Measurements from ENCODE around the gene SMC1A. TPM values are rescaled to one million over a fixed set of nuclear protein-coding genes. Genes with fewer than 3 reads are reported as not detected.
"Not testable (repeated sequence)": the region's sequence is repeated elsewhere in the genome, so short reads cannot be mapped to it uniquely, and the experiment has no call there.

Gene SMC1A
- total RNA-seq, 1 experiment from 2014 or later: 34.4 TPM

DNA sequence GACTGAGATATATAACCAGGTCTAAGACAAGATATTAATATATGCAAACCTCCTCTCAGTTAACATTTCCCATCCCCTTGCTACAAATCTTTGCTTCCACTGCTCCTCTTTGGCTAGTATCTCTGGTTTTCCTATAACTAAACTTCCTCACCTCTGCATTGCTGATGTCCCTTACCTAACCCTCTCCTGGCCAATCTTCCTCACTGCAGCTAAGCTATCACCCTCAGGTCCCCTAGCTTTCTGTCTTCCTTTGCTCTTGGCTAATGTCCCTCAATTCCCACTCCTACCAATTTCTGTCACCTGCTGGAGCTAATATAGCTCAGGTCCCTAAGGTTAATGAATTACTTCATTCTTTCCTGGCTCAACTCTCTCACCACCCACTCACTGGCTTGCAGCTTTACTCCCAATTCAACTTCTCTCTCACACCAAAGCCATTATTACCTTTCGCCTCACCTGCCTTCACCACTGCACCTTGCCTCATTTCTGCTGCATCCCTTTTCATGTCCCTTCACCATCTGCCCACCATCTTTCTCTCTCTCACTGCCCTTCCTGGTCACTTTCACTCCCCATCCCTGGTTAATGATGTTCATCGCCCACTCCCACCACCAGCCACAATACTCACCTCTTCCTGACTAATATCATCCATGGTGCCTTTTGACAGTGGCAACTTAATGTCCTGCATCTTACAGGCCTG, 26.7 kb downstream of the SMC1A start:
- Histone ChIP-seq H3K27me3 (replicated peaks) (no peaks in the 10 kb centered on the region), H3K27ac (no peak overlapping the region), H3K4me1 (replicated peaks) (no peaks in the 10 kb centered on the region), H3K9me3 (replicated peaks) (no peaks in the 10 kb centered on the region), H3K36me3 (peaks cover 29% of the 10 kb centered on the region), H3K4me3 (no peak overlapping the region)
- DNase-seq (ENCODE audit: low read depth in 1 of 2, low spot score in 2 of 2): no peak

DNA sequence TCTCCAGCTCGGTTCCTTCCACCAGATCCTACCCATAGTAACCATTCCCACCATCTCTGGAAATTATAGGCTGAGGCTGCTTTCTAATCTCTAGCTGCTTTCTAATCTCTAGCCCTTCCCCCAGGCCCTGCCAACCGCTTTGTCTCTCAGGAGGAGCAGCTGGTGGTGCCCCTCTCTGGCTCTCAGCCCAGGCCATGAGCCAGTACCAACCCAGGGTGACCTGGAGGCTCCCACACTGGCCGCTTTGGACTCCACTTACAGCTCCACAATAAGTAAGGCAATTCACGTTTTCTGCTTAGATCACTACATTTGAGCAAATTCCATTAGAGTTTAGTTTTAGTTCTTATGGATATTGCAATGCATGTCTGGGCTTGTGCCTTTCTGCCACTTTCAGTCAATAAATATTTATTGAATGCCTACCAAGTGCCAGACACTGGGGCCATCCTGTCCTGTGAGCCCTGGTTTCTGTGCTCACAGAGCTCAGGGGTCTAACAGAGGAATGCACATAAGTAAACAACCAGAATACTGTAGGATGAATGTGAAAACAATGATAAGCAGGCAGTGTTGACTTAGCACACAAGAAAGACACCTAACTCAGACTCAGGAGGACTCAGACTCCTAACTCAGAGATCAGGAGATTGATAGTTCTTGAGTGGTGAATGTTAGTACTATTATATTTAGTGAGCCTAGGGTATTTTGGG, 38.9 kb downstream of the SMC1A start:
- H3K4me3 ChIP-seq: no peak overlapping the region
- H3K9me3 ChIP-seq (replicated peaks): no peaks in the 10 kb centered on the region
- H3K36me3 ChIP-seq: peaks cover 43% of the 10 kb centered on the region
- no peaks in the 10 kb centered on the region for H3K4me1 ChIP-seq (replicated peaks)
- DNase-seq (ENCODE audit: low read depth in 1 of 2, low spot score in 2 of 2): no peak
- H3K27ac ChIP-seq: no peak overlapping the region
- no peaks in the 10 kb centered on the region for H3K27me3 ChIP-seq (replicated peaks)

DNA sequence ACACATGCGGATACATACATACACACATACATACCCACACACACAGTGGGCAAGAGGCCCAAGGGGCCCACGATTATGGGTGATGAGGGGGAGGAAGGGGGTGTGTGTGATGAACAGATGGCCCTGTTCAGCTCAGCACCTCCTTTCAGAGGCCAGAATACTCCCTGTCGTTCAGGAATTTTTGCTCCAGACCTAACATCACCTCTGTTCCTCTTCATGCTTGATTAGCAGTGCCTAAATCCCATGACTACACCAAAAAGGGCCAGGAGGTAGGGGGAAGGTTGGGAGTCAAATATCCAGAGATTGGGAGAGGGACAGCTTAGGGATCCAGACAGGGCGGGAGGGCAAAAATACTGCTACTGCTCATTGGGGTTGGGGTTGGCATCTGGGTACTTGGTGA, 42.7 kb downstream of the SMC1A start:
- Histone ChIP-seq H3K4me3 (no peak overlapping the region), H3K27ac (no peak overlapping the region), H3K9me3 (replicated peaks) (no peaks in the 10 kb centered on the region), H3K4me1 (replicated peaks) (no peaks in the 10 kb centered on the region), H3K36me3 (peaks cover 42% of the 10 kb centered on the region), H3K27me3 (replicated peaks) (no peaks in the 10 kb centered on the region)
- no peak for DNase-seq (ENCODE audit: low read depth in 1 of 2, low spot score in 2 of 2)

DNA sequence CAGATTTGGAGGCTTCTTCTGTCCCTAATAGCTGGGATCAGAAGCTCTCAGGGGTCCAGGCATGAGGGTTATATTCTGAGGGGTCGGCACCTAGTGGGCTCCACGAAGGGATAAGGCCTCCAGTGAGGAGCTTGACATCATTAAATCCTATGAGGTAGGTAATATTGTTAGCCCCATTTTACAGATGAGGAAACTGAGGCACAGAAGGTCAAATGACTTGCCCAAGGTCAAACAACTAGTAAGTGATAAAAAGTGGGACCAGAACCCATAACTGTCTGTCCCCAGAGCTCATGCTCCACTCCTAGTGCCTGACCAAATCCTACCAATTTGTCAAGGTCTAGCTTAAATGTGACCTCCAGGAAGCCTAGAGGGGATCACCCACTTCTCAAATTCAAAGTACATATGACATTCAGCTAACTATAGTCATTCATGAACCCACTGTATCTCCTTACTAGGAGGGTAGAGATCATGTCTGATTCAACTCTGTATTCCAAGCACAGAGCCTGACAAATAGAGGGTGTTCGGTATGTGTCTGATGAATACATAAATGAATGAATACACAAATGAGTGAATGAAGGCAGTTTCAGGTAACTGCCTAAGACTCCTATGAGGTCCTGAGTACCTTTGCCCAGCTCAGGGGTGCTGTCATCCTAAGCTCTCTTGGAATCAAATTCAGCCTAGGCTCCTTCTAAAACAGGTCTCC, 43.3 kb downstream of the SMC1A start:
- Histone ChIP-seq H3K9me3 (replicated peaks) (no peaks in the 10 kb centered on the region), H3K4me3 (no peak overlapping the region), H3K27me3 (replicated peaks) (no peaks in the 10 kb centered on the region), H3K4me1 (replicated peaks) (no peaks in the 10 kb centered on the region), H3K36me3 (peaks cover 42% of the 10 kb centered on the region), H3K27ac (no peak overlapping the region)
- DNase-seq (ENCODE audit: low read depth in 1 of 2, low spot score in 2 of 2): no peak

DNA sequence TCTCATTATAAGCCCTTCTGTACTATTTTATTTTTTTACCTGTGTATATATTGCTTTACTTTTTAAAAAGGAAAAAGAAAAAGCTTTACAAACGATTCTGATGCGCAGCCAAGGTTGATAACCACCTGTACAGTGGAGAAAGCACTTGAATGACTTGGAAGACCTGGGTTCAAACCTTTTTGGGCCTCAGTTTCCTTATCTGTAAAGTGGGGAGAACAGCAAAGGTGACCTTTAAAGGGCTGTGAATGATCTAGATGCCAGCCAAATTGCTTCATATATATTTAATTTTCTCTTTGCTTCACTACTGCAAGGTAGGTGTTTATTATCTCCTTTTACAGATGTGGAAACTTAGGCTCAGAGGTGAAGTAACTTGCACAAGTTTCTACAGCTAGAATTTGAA, 45.0 kb downstream of the SMC1A start:
- no peak for DNase-seq (ENCODE audit: low read depth in 1 of 2, low spot score in 2 of 2)
- Histone ChIP-seq H3K4me1 (replicated peaks) (no peaks in the 10 kb centered on the region), H3K36me3 (peaks cover 34% of the 10 kb centered on the region), H3K27ac (no peak overlapping the region), H3K27me3 (replicated peaks) (no peaks in the 10 kb centered on the region), H3K4me3 (no peak overlapping the region), H3K9me3 (replicated peaks) (no peaks in the 10 kb centered on the region)

GRCh38 chrX:53376888-53377287, 45.6 kb downstream of the SMC1A start:
- Histone ChIP-seq H3K36me3 (peaks cover 28% of the 10 kb centered on the region), H3K27me3 (replicated peaks) (no peaks in the 10 kb centered on the region), H3K9me3 (replicated peaks) (no peaks in the 10 kb centered on the region), H3K4me3 (no peak overlapping the region), H3K27ac (no peak overlapping the region), H3K4me1 (replicated peaks) (no peaks in the 10 kb centered on the region)
- DNase-seq (ENCODE audit: low read depth in 1 of 2, low spot score in 2 of 2): no peak

- H3K9me3 ChIP-seq (replicated peaks): no peaks in the 10 kb centered on the region
- H3K27me3 ChIP-seq (replicated peaks): no peaks in the 10 kb centered on the region
- no peak overlapping the region for H3K27ac ChIP-seq
- no peak for DNase-seq (ENCODE audit: low read depth in 1 of 2, low spot score in 2 of 2)
- H3K4me1 ChIP-seq (replicated peaks): no peaks in the 10 kb centered on the region
- H3K4me3 ChIP-seq: no peak overlapping the region
- peaks cover 16% of the 10 kb centered on the region for H3K36me3 ChIP-seq
These were observed 47.5 kb downstream of the SMC1A start for GRCh38 chrX:53374923-53375322.

- no peak for DNase-seq (ENCODE audit: low read depth in 1 of 2, low spot score in 2 of 2)
- no peaks in the 10 kb centered on the region for H3K9me3 ChIP-seq (replicated peaks)
These were observed 48.1 kb downstream of the SMC1A start for GRCh38 chrX:53374222-53374820.

DNA sequence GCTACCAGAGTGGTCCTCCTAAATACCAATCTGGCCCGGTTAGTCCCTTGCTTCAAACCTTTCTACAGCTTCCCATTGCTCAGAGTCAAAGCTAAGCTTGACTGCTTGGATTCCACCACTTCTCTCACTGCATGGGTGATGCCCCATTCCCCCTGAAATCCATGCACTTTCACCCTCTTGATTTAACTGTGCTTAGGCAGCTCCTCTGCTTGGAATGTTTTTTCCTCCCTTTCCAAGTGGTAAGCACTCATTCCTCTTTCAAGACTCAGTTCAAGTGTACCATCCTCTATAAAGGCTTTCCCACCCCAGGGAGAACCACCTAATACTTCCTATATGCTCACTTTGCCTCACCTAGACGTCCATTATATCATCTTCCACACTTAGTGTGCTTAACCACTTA, 49.1 kb downstream of the SMC1A start:
- Histone ChIP-seq H3K27ac (no peak overlapping the region), H3K9me3 (replicated peaks) (no peaks in the 10 kb centered on the region), H3K27me3 (replicated peaks) (no peaks in the 10 kb centered on the region), H3K4me3 (no peak overlapping the region), H3K4me1 (replicated peaks) (no peaks in the 10 kb centered on the region), H3K36me3 (peaks cover 3% of the 10 kb centered on the region)
- DNase-seq (ENCODE audit: low read depth in 1 of 2, low spot score in 2 of 2): no peak

More at GRCh38 chrX:53374222-53374820, 48.1 kb downstream of the SMC1A start:
- Histone ChIP-seq H3K4me1 (replicated peaks) (no peaks in the 10 kb centered on the region), H3K4me3 (no peak overlapping the region), H3K27ac (no peak overlapping the region), H3K36me3 (peaks cover 11% of the 10 kb centered on the region), H3K27me3 (replicated peaks) (no peaks in the 10 kb centered on the region)

DNA sequence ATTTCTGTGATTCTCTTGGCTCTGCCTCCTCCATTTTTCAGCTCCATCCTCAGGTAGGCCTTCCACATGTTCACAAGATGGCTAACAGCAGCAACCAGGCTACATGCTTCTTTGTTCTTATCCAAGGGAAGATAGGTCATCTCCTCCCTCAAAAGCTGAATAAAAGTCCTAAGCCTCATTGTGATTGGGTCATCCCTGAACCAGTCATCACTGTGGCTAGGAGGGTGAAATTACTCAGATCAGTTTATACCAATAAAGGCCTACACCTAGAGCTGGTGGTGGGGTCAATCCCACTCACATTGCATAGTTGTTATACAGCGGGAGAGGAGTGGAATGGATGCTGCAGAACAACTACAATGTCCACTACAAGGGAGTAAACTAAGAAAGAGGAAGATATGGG, 56.0 kb downstream of the SMC1A start:
- H3K9me3 ChIP-seq (replicated peaks); DNase-seq (ENCODE audit: low read depth in 1 of 2, low spot score in 2 of 2); H3K36me3 ChIP-seq; H3K27ac ChIP-seq; H3K27me3 ChIP-seq (replicated peaks); H3K4me3 ChIP-seq; H3K4me1 ChIP-seq (replicated peaks): not testable (repeated sequence)

- no peaks in the 10 kb centered on the region for H3K4me1 ChIP-seq (replicated peaks)
- H3K4me3 ChIP-seq: no peak overlapping the region
- no peak for DNase-seq (ENCODE audit: low read depth in 1 of 2, low spot score in 2 of 2)
- no peaks in the 10 kb centered on the region for H3K27me3 ChIP-seq (replicated peaks)
- H3K36me3 ChIP-seq: no peaks in the 10 kb centered on the region
- no peaks in the 10 kb centered on the region for H3K9me3 ChIP-seq (replicated peaks)
- H3K27ac ChIP-seq: no peak overlapping the region
These were observed 60.0 kb downstream of the SMC1A start for GRCh38 chrX:53362449-53362848.

- no peaks in the 10 kb centered on the region for H3K9me3 ChIP-seq (replicated peaks)
- H3K4me1 ChIP-seq (replicated peaks): no peaks in the 10 kb centered on the region
- DNase-seq (ENCODE audit: low read depth in 1 of 2, low spot score in 2 of 2): no peak
- H3K4me3 ChIP-seq: no peak overlapping the region
- no peaks in the 10 kb centered on the region for H3K27me3 ChIP-seq (replicated peaks)
- no peaks in the 10 kb centered on the region for H3K36me3 ChIP-seq
- H3K27ac ChIP-seq: no peak overlapping the region
These were observed 64.5 kb downstream of the SMC1A start for GRCh38 chrX:53357799-53358530.

DNA sequence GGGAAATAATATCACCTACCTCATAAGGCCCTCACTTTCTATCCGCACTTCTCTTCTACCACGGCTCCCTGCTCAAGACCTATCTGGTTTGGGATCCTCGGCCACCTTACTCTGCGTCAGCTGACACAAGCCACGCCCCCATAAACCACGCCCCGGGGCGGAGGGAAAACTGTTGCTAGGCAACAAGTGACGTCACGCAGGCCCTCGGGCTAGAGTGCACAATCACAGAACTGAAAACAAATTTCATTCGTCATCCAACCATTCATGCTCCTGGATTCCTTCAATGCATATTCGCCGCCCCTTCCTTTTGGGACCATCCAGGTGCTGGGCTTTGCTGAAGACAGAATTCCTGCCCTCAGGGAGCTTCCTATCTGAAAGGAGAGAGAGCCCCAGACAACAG, 66.3 kb downstream of the SMC1A start:
- Histone ChIP-seq H3K4me3 (no peak overlapping the region), H3K27me3 (replicated peaks) (no peaks in the 10 kb centered on the region), H3K4me1 (replicated peaks) (no peaks in the 10 kb centered on the region), H3K27ac (no peak overlapping the region), H3K9me3 (replicated peaks) (no peaks in the 10 kb centered on the region), H3K36me3 (no peaks in the 10 kb centered on the region)
- DNase-seq (ENCODE audit: low read depth in 1 of 2, low spot score in 2 of 2): no peak
